HepG2 (cell line): ENCODE measurements around the gene SHF. TPM values are rescaled to one million over a fixed set of nuclear protein-coding genes. Genes with fewer than 3 reads are reported as not detected.

Source experiments
- ATF7 ChIP-seq, 2 experiments: fragments of 450-650 bp in 1 of 2; sonication (generic) in 1 of 2; formaldehyde crosslinking in 1 of 2; IDR thresholded peaks; 2 replicates each; pipeline versions ENCODE4 v1.4.0 to v1.6.1; 2016 to 2020; ENCODE audit warnings: antibody characterized with exemption in 1 of 2, mild to moderate bottlenecking in 1 of 2, missing genetic modification reagents in 1 of 2
- FOSL1 ChIP-seq: sonication (generic); formaldehyde crosslinking; IDR thresholded peaks from 2 replicates; pipeline ENCODE4 v1.9.0; 2021; ENCODE audit warnings: missing genetic modification reagents, borderline replicate concordance
- FOXP1 ChIP-seq, 2 experiments: fragments of 450-650 bp in 1 of 2; IDR thresholded peaks; 2 replicates each; pipeline ENCODE4 v1.6.1; 2017 to 2018; ENCODE audit warnings: antibody characterized with exemption in 1 of 2
- GLMP ChIP-seq: sonication (generic); formaldehyde crosslinking; IDR thresholded peaks from 2 replicates; pipeline ENCODE4 v1.9.0; 2021; ENCODE audit warnings: missing genetic modification reagents, mild to moderate bottlenecking, borderline replicate concordance
- HMGXB4 ChIP-seq, 2 experiments: sonication (generic) in 1 of 2; formaldehyde crosslinking in 1 of 2; IDR thresholded peaks; 2 replicates each; pipeline versions ENCODE4 v1.4.0 to v1.6.1; 2018 to 2020; ENCODE audit warnings: missing genetic modification reagents in 2 of 2, borderline replicate concordance in 1 of 2, low read depth in 1 of 2, mild to moderate bottlenecking in 1 of 2, missing biosample characterization in 1 of 2
- IRF1 ChIP-seq: sonication (generic); formaldehyde crosslinking; IDR thresholded peaks from 2 replicates; pipeline ENCODE4 v1.4.0; 2020; ENCODE audit warnings: low read depth, mild to moderate bottlenecking, missing genetic modification reagents
- KLF11 ChIP-seq: IDR thresholded peaks from 2 replicates; pipeline ENCODE4 v1.6.1; 2016; ENCODE audit warnings: missing compliant biosample characterization
- MLLT10 ChIP-seq: sonication (generic); formaldehyde crosslinking; IDR thresholded peaks from 2 replicates; pipeline ENCODE4 v1.4.0; 2020; ENCODE audit warnings: missing genetic modification reagents
- NFE2L1 ChIP-seq: sonication (generic); formaldehyde crosslinking; IDR thresholded peaks from 2 replicates; pipeline ENCODE4 v1.4.0; 2020; ENCODE audit warnings: missing genetic modification reagents, mild to moderate bottlenecking, borderline replicate concordance
- POGZ ChIP-seq: sonication (generic); formaldehyde crosslinking; IDR thresholded peaks from 2 replicates; pipeline ENCODE4 v1.4.0; 2020; ENCODE audit warnings: mild to moderate bottlenecking, missing genetic modification reagents
- ZKSCAN8 ChIP-seq: IDR thresholded peaks from 2 replicates; pipeline ENCODE4 v1.6.1; 2016; ENCODE audit warnings: borderline replicate concordance, missing genetic modification reagents, missing compliant biosample characterization
- ZNF33A ChIP-seq: sonication (generic); formaldehyde crosslinking; IDR thresholded peaks from 2 replicates; pipeline ENCODE4 v1.5.1; 2020; ENCODE audit warnings: missing genetic modification reagents, mild to moderate bottlenecking, moderate library complexity, borderline replicate concordance
- ZNF362 ChIP-seq: sonication (generic); formaldehyde crosslinking; IDR thresholded peaks from 2 replicates; pipeline ENCODE4 v1.4.0; 2020; ENCODE audit warnings: missing genetic modification reagents, mild to moderate bottlenecking, borderline replicate concordance
- ZNF574 ChIP-seq: sonication (generic); formaldehyde crosslinking; IDR thresholded peaks from 2 replicates; pipeline ENCODE4 v1.4.0; 2020; ENCODE audit warnings: missing genetic modification reagents
- ZNF704 ChIP-seq: sonication (generic); formaldehyde crosslinking; IDR thresholded peaks from 2 replicates; pipeline ENCODE4 v1.8.1; 2023; ENCODE audit warnings: mild to moderate bottlenecking, inconsistent platforms, moderate library complexity, missing genetic modification reagents, borderline replicate concordance
- ZNF746 ChIP-seq: sonication (generic); formaldehyde crosslinking; IDR thresholded peaks from 2 replicates; pipeline ENCODE4 v1.8.0; 2022; ENCODE audit warnings: mild to moderate bottlenecking, missing genetic modification reagents
- ZSCAN21 ChIP-seq: sonication (generic); formaldehyde crosslinking; IDR thresholded peaks from 2 replicates; pipeline ENCODE4 v1.8.0; 2022; ENCODE audit warnings: mild to moderate bottlenecking, missing genetic modification reagents, moderate library complexity, borderline replicate concordance
- polyA plus RNA-seq, 8 experiments: library from polyadenylated mRNA; depleted of rRNA in 3 of 8; stranded (reverse) in 7 of 8; unstranded in 1 of 8; fragments of >200 nt; fragmentation: Illumina TruSeq in 4 of 8; extraction: Trizol in 4 of 8; gene quantifications; 2 replicates each; pipeline versions ENCODE4 v1.2.1 to v1.2.3, GENCODE V29; 2011 to 2016; ENCODE audit warnings: low read depth in 4 of 8, missing spikeins in 1 of 8, mixed read lengths in 1 of 8; ENCODE audit not compliant: insufficient read depth in 1 of 8
- total RNA-seq, 5 experiments: library from RNA; depleted of rRNA; stranded (reverse); fragments of >200 nt; fragmentation: Illumina TruSeq; extraction: Trizol; gene quantifications; 2 replicates each; pipeline ENCODE4 v1.2.3, GENCODE V29; 2016; ENCODE audit warnings: low read depth in 1 of 5

Gene SHF
- total and polyA plus RNA-seq, 2 of the 13 experiments (the other 11 are each of a cell fraction or from before 2014, with no cell fraction given), result 20.9 to 25.5 TPM

- TF ChIP-seq ZNF574 (CRISPR knock-in tag) (no peak; the same call in 1 of the 2 replicates), ATF7 (IDR thresholded peaks at IDR 0.05) (no peak), ATF7 (CRISPR knock-in tag; IDR thresholded peaks at IDR 0.05) (no peak), FOSL1 (CRISPR knock-in tag) (no peak), ZNF33A (CRISPR knock-in tag) (peak; percentile 86; the same call in 1 of the 2 replicates), ZNF362 (CRISPR knock-in tag) (no peak), GLMP (no peak), HMGXB4 (CRISPR knock-in tag; IDR thresholded peaks at IDR 0.05; ENCODE audit: borderline replicate concordance in 1 of 2, low read depth in 1 of 2) (peak; percentile 97 to 98), ZKSCAN8 (CRISPR knock-in tag) (0 out of 2 replicates have a peak, but pooled peaks have one; percentile 30), ZNF746 (peak; percentile 63), NFE2L1 (CRISPR knock-in tag) (no peak), MLLT10 (CRISPR knock-in tag) (no peak), ZNF704 (no peak), KLF11 (CRISPR knock-in tag) (0 out of 2 replicates have a peak, but pooled peaks have one; percentile 45), ZSCAN21 (peak; percentile 85), FOXP1 (IDR thresholded peaks at IDR 0.05) (no peak), FOXP1 (CRISPR knock-in tag; IDR thresholded peaks at IDR 0.05) (peak; percentile 49; the same call in 1 of the 2 replicates), IRF1 (CRISPR knock-in tag) (no peak), POGZ (peak; percentile 57; the same call in 1 of the 2 replicates)
These were observed 13.2 kb upstream of the SHF start (continued) for GRCh38 chr15:45200799-45201556.
